HG02943 (cell line): ENCODE measurements around the gene CAMK2G.
A peak's percentile ranks its signal among the peaks of the same experiment; 100 is the strongest.

Source experiments
- ATAC-seq: cut with Tn5 transposase; IDR thresholded peaks from one replicate; pipeline ENCODE4 v1.9.1; 2021; ENCODE audit warnings: mild to moderate bottlenecking, low read depth, moderate library complexity; ENCODE audit not compliant: unreplicated experiment

The CAMK2G gene

GRCh38 chr10:73781879-73782748, 92.2 kb downstream of the CAMK2G start, which contains the start of gene CHCHD1:
Gene CHCHD1 (plus strand): TSS chr10:73782048. CDS start chr10:73782076, 28 bp downstream.
- peak; percentile 45 for ATAC-seq

DNA sequence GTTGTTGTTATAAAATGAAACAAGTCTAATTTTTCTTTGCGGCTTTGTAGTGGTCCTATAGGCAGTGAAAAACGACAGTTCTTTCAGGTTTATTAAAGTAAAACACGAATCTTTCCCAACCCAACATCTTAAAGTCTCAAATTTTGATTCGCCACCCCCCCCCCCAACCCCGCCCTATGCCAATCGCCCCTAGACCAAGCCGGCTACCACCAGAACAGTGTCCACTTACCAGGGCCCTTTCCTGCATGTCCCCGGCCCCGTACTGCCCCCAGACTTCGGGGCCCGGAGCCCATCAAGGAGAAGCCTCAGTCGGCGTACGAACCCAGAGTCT, 92.8 kb downstream of the CAMK2G start:
- ATAC-seq: peak; percentile 3

- no peak for ATAC-seq
Measured at GRCh38 chr10:73780966-73781365, 93.4 kb downstream of the CAMK2G start.

DNA sequence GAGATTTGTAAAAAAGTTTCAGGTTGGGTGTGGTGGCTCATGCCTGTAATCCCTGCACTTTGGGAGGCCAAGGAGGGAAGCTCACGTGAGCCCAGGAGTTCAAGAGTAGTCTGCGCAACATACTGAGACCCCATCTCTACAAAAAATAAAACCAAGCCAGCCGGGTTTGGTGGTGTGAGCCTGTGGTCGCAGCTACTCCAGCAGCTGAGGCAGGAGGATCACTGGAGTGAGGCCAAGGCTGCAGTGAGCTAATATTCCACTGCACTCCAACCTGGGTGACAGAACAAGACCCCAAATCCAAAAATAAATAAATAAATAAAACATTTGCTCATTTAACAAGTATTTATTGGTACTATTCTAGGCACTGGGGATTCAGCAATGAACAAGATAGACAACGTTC, 94.1 kb downstream of the CAMK2G start:
- no peak for ATAC-seq

GRCh38 chr10:73779539-73780197, 94.7 kb downstream of the CAMK2G start:
- no peak for ATAC-seq

DNA sequence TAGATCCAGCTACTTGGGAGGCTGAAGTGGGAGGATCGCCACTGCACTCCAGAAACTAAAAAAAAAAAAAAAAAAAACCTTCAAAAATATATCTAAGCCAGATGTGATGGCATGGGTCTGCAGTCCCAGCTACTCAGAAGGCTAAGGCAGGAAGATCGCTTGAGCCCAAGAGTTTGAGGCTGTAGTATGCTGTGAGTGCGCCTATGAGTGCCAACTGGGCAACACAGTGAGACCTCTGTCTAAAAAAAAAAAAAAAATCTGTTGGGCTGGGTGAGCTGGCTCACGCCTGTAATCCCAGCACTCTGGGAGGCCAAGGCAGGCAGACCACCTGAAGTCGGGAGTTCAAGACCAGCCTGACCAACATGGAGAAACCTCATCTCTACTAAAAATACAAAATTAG, 95.3 kb downstream of the CAMK2G start:
- no peak for ATAC-seq

- no peak for ATAC-seq
Measured at GRCh38 chr10:73774637-73775036, 99.7 kb downstream of the CAMK2G start.

DNA sequence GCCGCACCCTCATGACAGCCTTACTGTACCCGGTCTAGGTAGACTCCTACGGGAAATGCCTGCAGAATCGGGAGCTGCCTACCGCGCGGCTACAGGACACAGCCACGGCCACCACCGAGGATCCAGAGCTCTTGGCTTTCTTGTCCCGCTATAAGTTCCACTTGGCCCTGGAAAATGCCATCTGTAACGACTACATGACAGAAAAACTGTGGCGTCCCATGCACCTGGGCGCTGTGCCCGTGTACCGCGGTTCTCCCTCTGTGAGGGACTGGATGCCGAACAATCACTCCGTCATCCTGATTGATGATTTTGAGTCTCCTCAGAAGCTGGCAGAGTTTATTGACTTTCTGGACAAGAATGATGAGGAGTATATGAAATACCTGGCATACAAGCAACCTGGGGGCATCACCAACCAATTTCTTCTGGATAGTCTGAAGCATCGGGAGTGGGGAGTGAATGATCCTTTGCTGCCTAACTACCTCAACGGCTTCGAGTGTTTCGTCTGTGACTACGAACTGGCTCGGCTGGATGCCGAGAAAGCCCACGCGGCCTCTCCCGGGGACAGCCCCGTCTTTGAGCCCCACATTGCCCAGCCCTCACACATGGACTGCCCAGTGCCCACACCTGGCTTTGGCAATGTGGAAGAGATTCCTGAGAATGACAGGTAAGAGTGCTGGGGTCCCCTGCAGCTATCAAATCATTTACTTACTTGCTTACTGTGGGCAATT, 101.0 kb downstream of the CAMK2G start:
- no peak for ATAC-seq

DNA sequence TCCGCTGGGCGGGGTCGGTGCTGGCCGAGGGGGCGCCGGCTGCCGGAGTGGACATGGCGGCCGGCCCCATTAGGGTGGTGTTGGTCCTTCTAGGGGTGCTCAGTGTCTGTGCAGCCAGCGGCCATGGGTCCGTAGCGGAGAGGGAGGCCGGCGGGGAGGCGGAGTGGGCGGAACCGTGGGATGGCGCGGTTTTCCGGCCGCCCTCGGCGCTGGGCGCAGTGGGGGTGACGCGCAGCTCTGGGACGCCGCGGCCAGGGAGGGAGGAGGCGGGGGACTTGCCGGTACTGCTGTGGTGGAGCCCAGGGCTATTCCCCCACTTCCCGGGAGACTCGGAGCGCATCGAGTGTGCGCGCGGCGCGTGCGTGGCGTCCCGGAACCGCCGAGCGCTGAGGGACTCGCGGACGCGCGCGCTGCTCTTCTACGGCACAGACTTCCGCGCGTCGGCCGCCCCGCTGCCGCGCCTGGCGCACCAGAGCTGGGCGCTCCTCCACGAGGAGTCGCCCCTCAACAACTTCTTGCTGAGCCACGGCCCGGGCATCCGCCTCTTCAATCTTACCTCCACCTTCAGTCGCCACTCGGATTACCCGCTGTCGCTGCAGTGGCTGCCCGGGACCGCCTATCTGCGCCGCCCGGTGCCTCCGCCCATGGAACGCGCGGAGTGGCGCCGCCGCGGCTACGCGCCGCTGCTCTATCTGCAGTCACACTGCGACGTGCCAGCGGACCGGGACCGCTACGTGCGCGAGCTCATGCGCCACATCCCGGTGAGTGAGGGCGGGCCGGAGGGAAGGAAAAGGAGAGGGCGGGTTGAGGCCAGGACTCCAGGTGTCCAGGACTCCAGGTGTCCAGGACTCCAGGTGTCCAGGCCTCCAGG, 101.8 kb downstream of the CAMK2G start:
- peak; percentile 65 for ATAC-seq

DNA sequence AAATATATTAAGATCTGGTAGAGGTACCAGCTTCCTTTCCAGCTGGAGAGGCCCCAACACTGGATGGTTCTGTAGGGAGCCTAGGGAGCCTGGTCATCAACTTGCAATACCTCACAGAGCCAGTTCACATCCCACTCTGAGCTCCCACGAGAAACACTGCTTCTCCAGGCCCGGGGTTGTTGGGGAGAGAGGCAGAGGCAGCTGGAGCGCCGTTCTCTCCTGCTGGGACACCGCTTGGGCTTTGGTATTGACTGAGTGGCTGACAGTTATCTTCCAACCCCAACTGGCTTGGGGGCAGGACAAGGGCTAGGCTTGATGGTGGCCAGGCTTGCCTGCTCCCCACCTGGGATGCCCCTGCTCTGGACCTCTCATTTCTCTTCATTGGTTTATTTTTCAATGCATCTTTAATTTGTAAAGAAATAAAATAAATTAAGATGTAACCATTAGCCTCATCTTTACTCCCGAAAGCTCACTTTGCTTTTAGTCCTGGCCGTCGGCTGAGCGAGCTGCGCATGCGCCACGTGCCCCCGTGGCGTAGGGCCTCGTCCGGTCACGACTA, 102.6 kb downstream of the CAMK2G start:
- peak; percentile 37 for ATAC-seq

DNA sequence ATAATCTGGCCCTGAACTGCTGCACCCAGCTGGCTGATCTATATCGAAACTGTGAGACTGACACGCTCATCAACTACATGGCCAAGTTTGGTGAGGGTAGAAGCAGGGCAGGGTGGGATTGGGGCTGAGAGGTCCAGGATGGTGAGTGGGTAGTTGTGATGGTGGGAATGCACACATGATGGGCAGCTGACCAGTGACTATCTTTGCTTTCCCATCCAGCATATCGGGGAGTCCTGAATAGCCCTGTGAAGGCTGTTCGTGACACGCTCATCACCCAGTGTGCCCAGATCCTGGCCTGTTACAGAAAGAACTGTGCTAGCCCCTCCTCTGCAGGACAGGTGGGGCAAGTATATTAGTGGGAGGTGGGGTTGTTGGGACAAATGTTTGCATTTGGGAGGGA, 105.0 kb downstream of the CAMK2G start:
- no peak for ATAC-seq

DNA sequence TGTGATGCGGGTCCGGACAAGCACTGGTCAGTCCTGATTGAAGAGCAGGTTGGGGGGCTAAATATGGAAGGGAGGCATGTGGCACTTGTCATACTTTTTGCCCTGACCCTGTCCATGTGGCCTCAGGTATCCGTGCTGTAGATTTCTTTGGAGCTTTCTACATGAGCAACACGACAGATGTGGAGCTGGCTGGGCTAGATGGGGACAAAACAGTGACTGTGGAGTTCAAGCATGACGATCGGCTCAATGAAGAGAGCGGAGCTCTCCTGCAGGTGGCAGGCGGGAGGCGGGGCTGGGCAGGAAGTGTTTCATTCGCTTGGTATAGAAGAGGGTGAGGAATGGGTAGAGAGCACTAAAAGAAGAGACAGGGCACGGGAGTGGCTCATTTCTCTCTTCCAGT, 105.5 kb downstream of the CAMK2G start:
- no peak for ATAC-seq

DNA sequence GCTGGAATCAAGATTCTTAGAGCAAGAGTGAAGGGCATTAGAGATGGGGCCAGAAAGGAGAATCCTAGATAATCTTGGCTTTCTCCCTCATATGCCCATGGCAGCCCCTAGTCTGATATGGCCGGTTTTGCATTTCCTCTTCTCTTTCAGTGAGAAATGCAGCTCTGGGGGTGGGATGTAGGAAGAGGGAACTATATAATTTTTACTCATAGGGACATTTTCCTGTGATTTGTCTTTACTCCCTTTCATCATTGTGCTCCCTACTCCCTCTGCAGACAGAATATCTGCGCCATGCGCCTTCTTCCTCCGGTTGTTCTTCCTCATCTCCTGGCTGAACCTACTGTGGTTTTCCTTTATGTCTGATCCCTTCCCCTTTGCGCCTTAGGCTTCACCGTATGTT, 109.3 kb downstream of the CAMK2G start:
- ATAC-seq: no peak

GRCh38 chr10:73763343-73763742, 111.0 kb downstream of the CAMK2G start:
- no peak for ATAC-seq

- no peak for ATAC-seq
Measured at GRCh38 chr10:73762915-73763314, 111.4 kb downstream of the CAMK2G start.
